HEK293 (cell line): Measurements from ENCODE around the gene SAE1.

Experiments used
- CTCF ChIA-PET: fragments of 350-600 bp; formaldehyde crosslinking; extraction: SDS; loops from one replicate; lab custom pipeline; 2021; ENCODE audit warnings: antibody characterized with exemption; lab: Yijun Ruan, JAX
- POLR2A ChIA-PET: fragments of 300-600 bp; formaldehyde crosslinking; extraction: SDS; loops from one replicate; lab custom pipeline; 2020; ENCODE audit warnings: antibody characterized with exemption, inconsistent platforms; lab: Yijun Ruan, JAX
- H3K27ac ChIP-seq: fragments of 200-500 bp; sonication (Bioruptor generic); 2 replicates; pipeline ENCODE4 v1.5.1; 2014; ENCODE audit warnings: low read depth, low read length, control low read depth, inconsistent platforms; ENCODE audit errors: extremely low read depth
- H3K36me3 ChIP-seq, 2 experiments: fragments of 200-500 bp in 1 of 2; sonication (Bioruptor generic) in 1 of 2; 1 replicate in 1 of 2; 2 replicates in 1 of 2; pipeline ENCODE4 v1.5.1; 2014 to 2017; ENCODE audit warnings: inconsistent platforms in 2 of 2, low read length in 2 of 2; ENCODE audit not compliant: control insufficient read depth in 2 of 2, insufficient read depth in 1 of 2
- H3K4me1 ChIP-seq: fragments of 200-500 bp; sonication (Bioruptor generic); 2 replicates; pipeline ENCODE4 v1.5.1; 2014; ENCODE audit warnings: mild to moderate bottlenecking, low read length, inconsistent platforms; ENCODE audit not compliant: control insufficient read depth, insufficient read depth
- H3K4me3 ChIP-seq: 2 replicates; pipeline ENCODE4 v1.5.1; 2011; ENCODE audit warnings: low read depth, mild to moderate bottlenecking, control low read depth, low read length, moderate library complexity
- H3K9me3 ChIP-seq: fragments of 200-500 bp; sonication (Bioruptor generic); 2 replicates; pipeline ENCODE4 v1.5.1; 2014; ENCODE audit warnings: low read depth, low read length, inconsistent platforms; ENCODE audit not compliant: control insufficient read depth, insufficient read depth
- KLF9 ChIP-seq: fragments of 450-650 bp; formaldehyde crosslinking; IDR thresholded peaks from 2 replicates; pipeline ENCODE4 v1.5.1; 2016; ENCODE audit warnings: missing biosample characterization, missing genetic modification characterization, low read depth
- YY2 ChIP-seq: fragments of 450-650 bp; formaldehyde crosslinking; IDR thresholded peaks from 2 replicates; pipeline ENCODE4 v1.5.1; 2016; ENCODE audit warnings: missing biosample characterization, missing genetic modification characterization
- ZBTB10 ChIP-seq: fragments of 450-650 bp; formaldehyde crosslinking; IDR thresholded peaks from 2 replicates; pipeline ENCODE4 v1.5.1; 2016; ENCODE audit warnings: missing biosample characterization, missing genetic modification characterization
- ZBTB7A ChIP-seq: fragments of 450-650 bp; formaldehyde crosslinking; IDR thresholded peaks from 2 replicates; pipeline ENCODE4 v1.5.1; 2016; ENCODE audit warnings: low read depth, missing biosample characterization, missing genetic modification characterization
- ZNF324 ChIP-seq: fragments of 450-650 bp; formaldehyde crosslinking; IDR thresholded peaks from 2 replicates; pipeline ENCODE4 v1.5.1; 2016; ENCODE audit warnings: missing biosample characterization, missing genetic modification characterization
- ZNF510 ChIP-seq: fragments of 450-650 bp; formaldehyde crosslinking; IDR thresholded peaks from 2 replicates; pipeline ENCODE4 v1.5.1; 2018; ENCODE audit warnings: mild to moderate bottlenecking, missing genetic modification characterization, missing biosample characterization; ENCODE audit not compliant: insufficient replicate concordance
- ZNF549 ChIP-seq: fragments of 450-650 bp; IDR thresholded peaks from 2 replicates; pipeline ENCODE4 v1.5.1; 2018; ENCODE audit warnings: missing biosample characterization, missing genetic modification characterization, mild to moderate bottlenecking, inconsistent platforms, moderate library complexity
- ZNF629 ChIP-seq: fragments of 450-650 bp; formaldehyde crosslinking; IDR thresholded peaks from 2 replicates; pipeline ENCODE4 v1.5.1; 2017; ENCODE audit warnings: missing biosample characterization, missing genetic modification characterization
- ZXDB ChIP-seq: fragments of 450-650 bp; formaldehyde crosslinking; IDR thresholded peaks from 2 replicates; pipeline ENCODE4 v1.5.1; 2016; ENCODE audit warnings: missing biosample characterization, missing genetic modification characterization
- TF ChIP-seq, protein P1 (sequence below): fragments of 450-650 bp; formaldehyde crosslinking; IDR thresholded peaks from 2 replicates; pipeline ENCODE4 v1.5.1; 2016; ENCODE audit warnings: missing biosample characterization, missing genetic modification characterization
- TF ChIP-seq, protein P2 (sequence below): fragments of 450-650 bp; formaldehyde crosslinking; IDR thresholded peaks from 2 replicates; pipeline ENCODE4 v1.5.1; 2016; ENCODE audit warnings: missing biosample characterization, missing genetic modification characterization, borderline replicate concordance
- TF ChIP-seq, protein P3 (sequence below): fragments of 450-650 bp; formaldehyde crosslinking; IDR thresholded peaks from 2 replicates; pipeline ENCODE4 v1.5.1; 2016; ENCODE audit warnings: missing biosample characterization, missing genetic modification characterization, borderline replicate concordance

The SAE1 gene

GRCh38 chr19:47081095-47081494 lies 49.5 kb upstream of the SAE1 start (continued):
- TF ChIP-seq, protein P1, sequence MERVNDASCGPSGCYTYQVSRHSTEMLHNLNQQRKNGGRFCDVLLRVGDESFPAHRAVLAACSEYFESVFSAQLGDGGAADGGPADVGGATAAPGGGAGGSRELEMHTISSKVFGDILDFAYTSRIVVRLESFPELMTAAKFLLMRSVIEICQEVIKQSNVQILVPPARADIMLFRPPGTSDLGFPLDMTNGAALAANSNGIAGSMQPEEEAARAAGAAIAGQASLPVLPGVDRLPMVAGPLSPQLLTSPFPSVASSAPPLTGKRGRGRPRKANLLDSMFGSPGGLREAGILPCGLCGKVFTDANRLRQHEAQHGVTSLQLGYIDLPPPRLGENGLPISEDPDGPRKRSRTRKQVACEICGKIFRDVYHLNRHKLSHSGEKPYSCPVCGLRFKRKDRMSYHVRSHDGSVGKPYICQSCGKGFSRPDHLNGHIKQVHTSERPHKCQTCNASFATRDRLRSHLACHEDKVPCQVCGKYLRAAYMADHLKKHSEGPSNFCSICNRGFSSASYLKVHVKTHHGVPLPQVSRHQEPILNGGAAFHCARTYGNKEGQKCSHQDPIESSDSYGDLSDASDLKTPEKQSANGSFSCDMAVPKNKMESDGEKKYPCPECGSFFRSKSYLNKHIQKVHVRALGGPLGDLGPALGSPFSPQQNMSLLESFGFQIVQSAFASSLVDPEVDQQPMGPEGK (tag by site-specific recombination) = no peak
- TF ChIP-seq, protein P2, sequence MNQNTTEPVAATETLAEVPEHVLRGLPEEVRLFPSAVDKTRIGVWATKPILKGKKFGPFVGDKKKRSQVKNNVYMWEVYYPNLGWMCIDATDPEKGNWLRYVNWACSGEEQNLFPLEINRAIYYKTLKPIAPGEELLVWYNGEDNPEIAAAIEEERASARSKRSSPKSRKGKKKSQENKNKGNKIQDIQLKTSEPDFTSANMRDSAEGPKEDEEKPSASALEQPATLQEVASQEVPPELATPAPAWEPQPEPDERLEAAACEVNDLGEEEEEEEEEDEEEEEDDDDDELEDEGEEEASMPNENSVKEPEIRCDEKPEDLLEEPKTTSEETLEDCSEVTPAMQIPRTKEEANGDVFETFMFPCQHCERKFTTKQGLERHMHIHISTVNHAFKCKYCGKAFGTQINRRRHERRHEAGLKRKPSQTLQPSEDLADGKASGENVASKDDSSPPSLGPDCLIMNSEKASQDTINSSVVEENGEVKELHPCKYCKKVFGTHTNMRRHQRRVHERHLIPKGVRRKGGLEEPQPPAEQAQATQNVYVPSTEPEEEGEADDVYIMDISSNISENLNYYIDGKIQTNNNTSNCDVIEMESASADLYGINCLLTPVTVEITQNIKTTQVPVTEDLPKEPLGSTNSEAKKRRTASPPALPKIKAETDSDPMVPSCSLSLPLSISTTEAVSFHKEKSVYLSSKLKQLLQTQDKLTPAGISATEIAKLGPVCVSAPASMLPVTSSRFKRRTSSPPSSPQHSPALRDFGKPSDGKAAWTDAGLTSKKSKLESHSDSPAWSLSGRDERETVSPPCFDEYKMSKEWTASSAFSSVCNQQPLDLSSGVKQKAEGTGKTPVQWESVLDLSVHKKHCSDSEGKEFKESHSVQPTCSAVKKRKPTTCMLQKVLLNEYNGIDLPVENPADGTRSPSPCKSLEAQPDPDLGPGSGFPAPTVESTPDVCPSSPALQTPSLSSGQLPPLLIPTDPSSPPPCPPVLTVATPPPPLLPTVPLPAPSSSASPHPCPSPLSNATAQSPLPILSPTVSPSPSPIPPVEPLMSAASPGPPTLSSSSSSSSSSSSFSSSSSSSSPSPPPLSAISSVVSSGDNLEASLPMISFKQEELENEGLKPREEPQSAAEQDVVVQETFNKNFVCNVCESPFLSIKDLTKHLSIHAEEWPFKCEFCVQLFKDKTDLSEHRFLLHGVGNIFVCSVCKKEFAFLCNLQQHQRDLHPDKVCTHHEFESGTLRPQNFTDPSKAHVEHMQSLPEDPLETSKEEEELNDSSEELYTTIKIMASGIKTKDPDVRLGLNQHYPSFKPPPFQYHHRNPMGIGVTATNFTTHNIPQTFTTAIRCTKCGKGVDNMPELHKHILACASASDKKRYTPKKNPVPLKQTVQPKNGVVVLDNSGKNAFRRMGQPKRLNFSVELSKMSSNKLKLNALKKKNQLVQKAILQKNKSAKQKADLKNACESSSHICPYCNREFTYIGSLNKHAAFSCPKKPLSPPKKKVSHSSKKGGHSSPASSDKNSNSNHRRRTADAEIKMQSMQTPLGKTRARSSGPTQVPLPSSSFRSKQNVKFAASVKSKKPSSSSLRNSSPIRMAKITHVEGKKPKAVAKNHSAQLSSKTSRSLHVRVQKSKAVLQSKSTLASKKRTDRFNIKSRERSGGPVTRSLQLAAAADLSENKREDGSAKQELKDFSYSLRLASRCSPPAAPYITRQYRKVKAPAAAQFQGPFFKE (tag by site-specific recombination) = no peak
- TF ChIP-seq ZXDB (no peak), ZNF629 (tag by site-specific recombination) (no peak)
- TF ChIP-seq, all 188 proteins: peak for 0

- Histone ChIP-seq H3K4me3 (no peak overlapping the region), H3K36me3 (peaks cover 61 to 97% of the 10 kb centered on the region in 2 experiments), H3K27ac (no peak overlapping the region), H3K4me1 (no peaks in the 10 kb centered on the region), H3K9me3 (no peaks in the 10 kb centered on the region)
- POLR2A ChIA-PET = interaction anchor here (0.7 kb wide), 1 partner anchor 10 kb away, joined by 5 read pairs; no protein-coding TSS in a partner anchor
- CTCF ChIA-PET = interaction anchor here (1.1 to 2.6 kb wide), 4 partner anchors 17 to 162 kb away, joined by 3 to 16 read pairs (median 4); no protein-coding TSS in a partner anchor
- TF ChIP-seq ZBTB10 (tag by site-specific recombination) (no peak), KLF9 (no peak), ZNF510 (no peak), ZNF549 (no peak), YY2 (tag by site-specific recombination) (no peak), ZNF324 (no peak), ZBTB7A (tag by site-specific recombination) (no peak)
- TF ChIP-seq, protein P3, sequence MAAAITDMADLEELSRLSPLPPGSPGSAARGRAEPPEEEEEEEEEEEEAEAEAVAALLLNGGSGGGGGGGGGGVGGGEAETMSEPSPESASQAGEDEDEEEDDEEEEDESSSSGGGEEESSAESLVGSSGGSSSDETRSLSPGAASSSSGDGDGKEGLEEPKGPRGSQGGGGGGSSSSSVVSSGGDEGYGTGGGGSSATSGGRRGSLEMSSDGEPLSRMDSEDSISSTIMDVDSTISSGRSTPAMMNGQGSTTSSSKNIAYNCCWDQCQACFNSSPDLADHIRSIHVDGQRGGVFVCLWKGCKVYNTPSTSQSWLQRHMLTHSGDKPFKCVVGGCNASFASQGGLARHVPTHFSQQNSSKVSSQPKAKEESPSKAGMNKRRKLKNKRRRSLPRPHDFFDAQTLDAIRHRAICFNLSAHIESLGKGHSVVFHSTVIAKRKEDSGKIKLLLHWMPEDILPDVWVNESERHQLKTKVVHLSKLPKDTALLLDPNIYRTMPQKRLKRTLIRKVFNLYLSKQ (tag by site-specific recombination) = no peak
- TF ChIP-seq, protein P1 (tag by site-specific recombination) = no peak
Measured at GRCh38 chr19:47082493-47082892, 48.1 kb upstream of the SAE1 start.
